KBM-7 (cell line): ENCODE data around the gene ADGRF1.
A peak's percentile ranks its signal among the peaks of the same experiment; 100 is the strongest.
"Not testable (repeated sequence)": the region's sequence is repeated elsewhere in the genome, so short reads cannot be mapped to it uniquely, and the experiment has no call there.

Experiments used
- DNase-seq: peaks from one replicate; pipeline ENCODE4 v3.0.0-alpha.2; 2015
- in situ Hi-C: fragments of 300-500 bp; cut with MboI; formaldehyde crosslinking; loops from 2 replicates; pipeline ENCODE4 v1.14.3; 2020; ENCODE audit warnings: low sequenced_read_pairs, low pct_unique_long_range_greater_than_20kb, mixed read lengths

Gene ADGRF1

GRCh38 chr6:47066418-47066817 is 24.3 kb upstream of the ADGRF1 start:
- no peak for DNase-seq
- in situ Hi-C loops, result no loop called here

GRCh38 chr6:47064274-47064673 is 22.1 kb upstream of the ADGRF1 start:
- in situ Hi-C loops, result no loop called here
- no peak for DNase-seq

- in situ Hi-C loops, result no loop called here
- no peak for DNase-seq
These were observed 20.2 kb upstream of the ADGRF1 start for GRCh38 chr6:47062346-47062745.

- no peak for DNase-seq
- in situ Hi-C loops, result no loop called here
These were observed 19.5 kb upstream of the ADGRF1 start for GRCh38 chr6:47061309-47062300.

- no peak for DNase-seq
These were observed 17.2 kb upstream of the ADGRF1 start for GRCh38 chr6:47059216-47059885.

GRCh38 chr6:47057830-47058540 is 15.9 kb upstream of the ADGRF1 start:
- in situ Hi-C loops, result no loop called here
- no peak for DNase-seq

More at GRCh38 chr6:47059216-47059885, 17.2 kb upstream of the ADGRF1 start:
- in situ Hi-C loops, result no loop called here

- in situ Hi-C loops, result no loop called here
- DNase-seq, result no peak
These were observed 14.7 kb upstream of the ADGRF1 start for GRCh38 chr6:47056832-47057231.

- in situ Hi-C loops, DNase-seq: not testable (repeated sequence)
These were observed 12.2 kb upstream of the ADGRF1 start for GRCh38 chr6:47054302-47054701.

GRCh38 chr6:47048638-47049037 is 6.5 kb upstream of the ADGRF1 start:
- DNase-seq, result no peak
- in situ Hi-C loops, result no loop called here

GRCh38 chr6:47047479-47048407 is 5.6 kb upstream of the ADGRF1 start:
- in situ Hi-C loops, result no loop called here
- peak; percentile 90 for DNase-seq

GRCh38 chr6:47047097-47047478 is 5.0 kb upstream of the ADGRF1 start:
- in situ Hi-C loops, result no loop called here
- no peak for DNase-seq

GRCh38 chr6:47044397-47044796 is 2.3 kb upstream of the ADGRF1 start:
- no peak for DNase-seq
- in situ Hi-C loops, result no loop called here

- in situ Hi-C loops, result no loop called here
These were observed 1.2 kb upstream of the ADGRF1 start for GRCh38 chr6:47043286-47043685.

GRCh38 chr6:47041741-47042140 is 391 bp downstream of the ADGRF1 start:
- DNase-seq, result no peak
- in situ Hi-C loops, result no loop called here

More at GRCh38 chr6:47043286-47043685, 1.2 kb upstream of the ADGRF1 start:
- DNase-seq, result peak; percentile 11

GRCh38 chr6:47034926-47035325 is 7.2 kb downstream of the ADGRF1 start:
- in situ Hi-C loops, result no loop called here
- no peak for DNase-seq

- in situ Hi-C loops, result no loop called here
- DNase-seq, result no peak
These were observed 7.7 kb downstream of the ADGRF1 start for GRCh38 chr6:47034421-47034820.

GRCh38 chr6:47032974-47033765 is 9.0 kb downstream of the ADGRF1 start:
- DNase-seq, result no peak
- in situ Hi-C loops, result no loop called here

- in situ Hi-C loops, result no loop called here
- DNase-seq, result no peak
These were observed 10.5 kb downstream of the ADGRF1 start for GRCh38 chr6:47031656-47032055.
